GM23338 (cell line): ENCODE data around the gene CENPO. TPM values are rescaled to one million over a fixed set of nuclear protein-coding genes. Genes with fewer than 3 reads are reported as not detected.

ENCODE experiments used
- ATAC-seq: fragments of 200-7000 bp; cut with Tn5 transposase; 3 replicates; pipeline ENCODE4 v1.9.1; 2020
- DNase-seq: peaks from one replicate; pipeline ENCODE4 v3.0.0-alpha.2; 2015; ENCODE audit warnings: low spot score
- H2AFZ ChIP-seq: fragments of 200-600 bp; sonication (generic); 2 replicates; pipeline ENCODE4 v1.8.0; 2016; ENCODE audit warnings: antibody characterized with exemption, mild to moderate bottlenecking, moderate library complexity
- H3F3A ChIP-seq: fragments of 200-600 bp; sonication (generic); replicated peaks from 2 replicates; pipeline ENCODE4 v1.8.0; 2017; ENCODE audit warnings: antibody characterized with exemption, mixed run types, low read depth
- H3K27ac ChIP-seq: fragments of 200-600 bp; sonication (generic); 2 replicates; pipeline ENCODE4 v1.6.1; 2016; ENCODE audit warnings: low read depth
- H3K27me3 ChIP-seq: fragments of 200-600 bp; sonication (generic); 2 replicates; pipeline ENCODE4 v1.8.0; 2016; ENCODE audit warnings: mild to moderate bottlenecking, mixed run types, moderate library complexity; ENCODE audit not compliant: insufficient read depth
- H3K36me3 ChIP-seq: fragments of 200-600 bp; sonication (generic); 2 replicates; pipeline ENCODE4 v1.8.0; 2016; ENCODE audit warnings: mild to moderate bottlenecking; ENCODE audit not compliant: insufficient read depth
- H3K4me1 ChIP-seq: fragments of 200-600 bp; sonication (generic); 2 replicates; pipeline ENCODE4 v1.8.0; 2016; ENCODE audit warnings: mild to moderate bottlenecking, moderate library complexity; ENCODE audit not compliant: insufficient read depth
- H3K4me2 ChIP-seq: fragments of 200-600 bp; sonication (generic); 2 replicates; pipeline ENCODE4 v1.7.1; 2017; ENCODE audit warnings: mixed run types
- H3K4me3 ChIP-seq: fragments of 200-600 bp; sonication (generic); 2 replicates; pipeline ENCODE4 v1.6.1; 2016; ENCODE audit warnings: mixed run types
- H3K79me2 ChIP-seq: fragments of 200-600 bp; sonication (generic); replicated peaks from 2 replicates; pipeline ENCODE4 v1.8.0; 2017; ENCODE audit warnings: mild to moderate bottlenecking; ENCODE audit not compliant: insufficient read depth
- H3K9me2 ChIP-seq: fragments of 200-600 bp; sonication (generic); 2 replicates; pipeline ENCODE4 v1.8.0; 2017; ENCODE audit not compliant: insufficient read depth
- H4K20me1 ChIP-seq: fragments of 200-600 bp; sonication (generic); replicated peaks from 2 replicates; pipeline ENCODE4 v1.8.0; 2017; ENCODE audit warnings: mild to moderate bottlenecking; ENCODE audit not compliant: insufficient read depth
- H3K27ac Mint-ChIP-seq: 2 replicates; pipeline ENCODE4 v1.8.0; 2020; ENCODE audit warnings: inconsistent platforms, mild to moderate bottlenecking, moderate library complexity, mixed read lengths
- H3K27me3 Mint-ChIP-seq: 3 replicates; pipeline ENCODE4 v1.8.0; 2022; ENCODE audit warnings: low read depth, mild to moderate bottlenecking, moderate library complexity, mixed read lengths, inconsistent platforms; ENCODE audit not compliant: insufficient read depth, poor library complexity
- H3K36me3 Mint-ChIP-seq: 3 replicates; pipeline ENCODE4 v1.8.0; 2021; ENCODE audit warnings: low read depth, mild to moderate bottlenecking, inconsistent platforms, moderate library complexity, mixed read lengths
- H3K4me1 Mint-ChIP-seq: 3 replicates; pipeline ENCODE4 v1.8.0; 2020; ENCODE audit warnings: mild to moderate bottlenecking, inconsistent platforms, mixed read lengths
- H3K4me3 Mint-ChIP-seq: 3 replicates; pipeline ENCODE4 v1.8.0; 2021; ENCODE audit warnings: moderate library complexity, mild to moderate bottlenecking, inconsistent platforms, mixed read lengths
- H3K9me3 Mint-ChIP-seq: 3 replicates; pipeline ENCODE4 v1.8.0; 2020; ENCODE audit warnings: moderate library complexity, mild to moderate bottlenecking, inconsistent platforms, mixed read lengths
- CREB1 ChIP-seq: fragments of 250-450 bp; sonication (Bioruptor Pico); IDR thresholded peaks from 2 replicates; pipeline ENCODE4 v1.5.0; 2020; ENCODE audit warnings: low read depth, mild to moderate bottlenecking, moderate library complexity
- EZH2 ChIP-seq: fragments of 200-600 bp; sonication (generic); IDR thresholded peaks from one replicate; pipeline ENCODE4 v1.8.0; 2017; ENCODE audit warnings: antibody characterized with exemption, mild to moderate bottlenecking, low read depth; ENCODE audit not compliant: unreplicated experiment
- EZH2phosphoT487 ChIP-seq: fragments of 200-600 bp; sonication (generic); IDR thresholded peaks from one replicate; pipeline ENCODE4 v1.8.1; 2018; ENCODE audit warnings: antibody characterized with exemption; ENCODE audit not compliant: unreplicated experiment
- NANOG ChIP-seq: IDR thresholded peaks from 2 replicates; pipeline ENCODE4 v1.6.1; 2016; ENCODE audit warnings: antibody characterized with exemption, borderline replicate concordance
- STAT1 ChIP-seq: IDR thresholded peaks from one replicate; pipeline ENCODE4 v1.6.1; 2016; ENCODE audit warnings: antibody characterized with exemption; ENCODE audit not compliant: unreplicated experiment
- ZNF114 ChIP-seq: fragments of 250-450 bp; sonication (Bioruptor Pico); IDR thresholded peaks from 2 replicates; pipeline ENCODE4 v1.5.0; 2020; ENCODE audit warnings: mild to moderate bottlenecking, moderate library complexity
- polyA plus RNA-seq: library from polyadenylated mRNA; unstranded; fragments of >200 nt; fragmentation: Nextera tagmentation; extraction: Ambion mirVana; gene quantifications from 2 replicates; pipeline ENCODE4 v1.2.1, GENCODE V29; 2016
- total RNA-seq: library from RNA; depleted of rRNA; stranded (reverse); fragments of >200 nt; shearing (Covaris generic); gene quantifications from 2 replicates; pipeline ENCODE4 v1.2.3, GENCODE V29; 2014
- TF ChIP-seq, protein P1 (sequence below): fragments of 250-450 bp; sonication (Bioruptor Pico); IDR thresholded peaks from 2 replicates; pipeline ENCODE4 v1.5.0; 2020; ENCODE audit warnings: mild to moderate bottlenecking, moderate library complexity
- TF ChIP-seq, protein P2 (sequence below): IDR thresholded peaks from one replicate; pipeline ENCODE4 v1.6.1; 2018; ENCODE audit warnings: antibody characterized with exemption; ENCODE audit not compliant: unreplicated experiment
- TF ChIP-seq, protein P3 (sequence below), 2 experiments: fragments of 200-600 bp in 1 of 2; sonication (generic) in 1 of 2; conservative IDR thresholded peaks; 2 replicates each; pipeline versions ENCODE4 v1.5.1 to v1.6.1; 2016 to 2017; ENCODE audit warnings: antibody characterized with exemption in 2 of 2, low read depth in 2 of 2, mild to moderate bottlenecking in 2 of 2, moderate library complexity in 1 of 2

The CENPO gene
- total and polyA plus RNA-seq, 2 experiments from 2014 or later: 27.0 to 44.7 TPM

DNA sequence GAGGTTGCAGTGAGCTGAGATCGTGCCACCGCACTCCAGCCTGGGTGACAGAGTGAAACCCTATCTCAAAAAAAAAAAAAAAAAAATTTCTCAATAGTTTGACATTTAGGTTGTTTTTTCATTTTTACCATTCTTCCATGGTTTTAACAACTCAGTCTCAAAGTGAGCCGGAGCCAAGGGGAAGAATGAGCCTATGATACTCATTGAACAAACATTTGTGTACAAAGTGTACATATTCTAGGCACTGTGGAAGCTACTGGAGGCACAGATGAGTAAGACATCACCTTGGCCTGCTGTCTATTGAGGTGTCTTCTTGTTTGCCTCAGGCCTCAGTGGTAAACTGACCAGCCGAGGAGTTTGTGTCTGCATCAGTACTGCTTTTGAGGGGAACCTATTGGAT is 21.9 kb downstream of the CENPO start:
- H3K27me3 ChIP-seq: no peaks in the 10 kb centered on the region
- peaks cover 35% of the 10 kb centered on the region; the same call in 1 of the 2 replicates for H3K36me3 ChIP-seq
- ATAC-seq (no peak), DNase-seq (no peak)
- H3K4me1 Mint-ChIP-seq: peaks cover 4% of the 10 kb centered on the region; the same call in 2 of the 3 replicates
- no peak overlapping the region for H3K27ac Mint-ChIP-seq
- no peak overlapping the region for H3K4me3 Mint-ChIP-seq
- no peaks in the 10 kb centered on the region for H3K9me3 Mint-ChIP-seq
- H3F3A ChIP-seq: 0 out of 2 replicates have a peak, but pooled peaks cover 13% of the 10 kb centered on the region
- no peak overlapping the region for H2AFZ ChIP-seq
- H3K4me1 ChIP-seq: no peaks in the 10 kb centered on the region
- peaks cover 3% of the 10 kb centered on the region for H3K27me3 Mint-ChIP-seq
- H3K27ac ChIP-seq: no peak overlapping the region
- H3K36me3 Mint-ChIP-seq: peaks cover 70% of the 10 kb centered on the region
- H3K9me2 ChIP-seq: no peaks in the 10 kb centered on the region
- H3K4me3 ChIP-seq: no peak overlapping the region
- peaks cover 51% of the 10 kb centered on the region for H3K79me2 ChIP-seq
- peaks cover 21% of the 10 kb centered on the region for H4K20me1 ChIP-seq
- no peak for TF ChIP-seq STAT1
- TF ChIP-seq NANOG: no peak
- no peak for TF ChIP-seq EZH2phosphoT487
- no peak overlapping the region for H3K4me2 ChIP-seq

DNA sequence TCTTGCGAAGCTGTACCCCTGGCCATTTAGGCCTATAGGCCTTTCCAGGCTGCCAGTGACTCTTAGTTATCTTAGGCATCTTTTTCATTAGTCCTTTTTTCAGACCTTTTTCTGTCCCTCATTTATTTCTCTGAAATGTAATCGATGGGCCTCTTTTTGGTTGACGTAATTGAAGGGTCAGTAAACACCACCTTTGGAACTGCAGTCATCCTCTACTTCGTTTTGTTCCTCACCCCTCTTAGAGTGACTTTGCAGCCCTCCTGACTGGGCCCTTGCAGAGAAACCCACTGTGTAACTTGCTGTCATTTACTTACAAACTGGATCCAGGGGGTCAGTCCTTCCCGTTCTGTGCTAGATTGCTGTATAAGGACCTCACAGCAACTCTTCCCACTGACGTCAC is 23.2 kb downstream of the CENPO start:
- Mint-ChIP-seq H3K36me3 (peaks cover 83% of the 10 kb centered on the region), H3K27me3 (peaks cover 9% of the 10 kb centered on the region), H3K9me3 (no peaks in the 10 kb centered on the region), H3K4me1 (peaks cover 14% of the 10 kb centered on the region), H3K4me3 (no peak overlapping the region), H3K27ac (peak overlapping the region; percentile 75; the same call in 1 of the 2 replicates)
- peaks cover 23% of the 10 kb centered on the region for H4K20me1 ChIP-seq
- H3K79me2 ChIP-seq: peaks cover 39% of the 10 kb centered on the region
- DNase-seq: no peak
- H3K27me3 ChIP-seq: no peaks in the 10 kb centered on the region
- no peaks in the 10 kb centered on the region for H3K9me2 ChIP-seq
- H3F3A ChIP-seq: peaks cover 18% of the 10 kb centered on the region; the same call in 1 of the 2 replicates
- no peak for ATAC-seq
- no peak overlapping the region for H2AFZ ChIP-seq
- 0 out of 2 replicates have a peak overlapping the region, but pooled peaks have one; percentile 19 for H3K27ac ChIP-seq
- no peak overlapping the region for H3K4me2 ChIP-seq
- H3K36me3 ChIP-seq: peaks cover 35% of the 10 kb centered on the region; the same call in 1 of the 2 replicates
- peaks cover 9% of the 10 kb centered on the region; the same call in 1 of the 2 replicates for H3K4me1 ChIP-seq
- H3K4me3 ChIP-seq: no peak overlapping the region
- no peak for TF ChIP-seq ZNF114 (CRISPR knock-in tag)
- TF ChIP-seq, protein P1, sequence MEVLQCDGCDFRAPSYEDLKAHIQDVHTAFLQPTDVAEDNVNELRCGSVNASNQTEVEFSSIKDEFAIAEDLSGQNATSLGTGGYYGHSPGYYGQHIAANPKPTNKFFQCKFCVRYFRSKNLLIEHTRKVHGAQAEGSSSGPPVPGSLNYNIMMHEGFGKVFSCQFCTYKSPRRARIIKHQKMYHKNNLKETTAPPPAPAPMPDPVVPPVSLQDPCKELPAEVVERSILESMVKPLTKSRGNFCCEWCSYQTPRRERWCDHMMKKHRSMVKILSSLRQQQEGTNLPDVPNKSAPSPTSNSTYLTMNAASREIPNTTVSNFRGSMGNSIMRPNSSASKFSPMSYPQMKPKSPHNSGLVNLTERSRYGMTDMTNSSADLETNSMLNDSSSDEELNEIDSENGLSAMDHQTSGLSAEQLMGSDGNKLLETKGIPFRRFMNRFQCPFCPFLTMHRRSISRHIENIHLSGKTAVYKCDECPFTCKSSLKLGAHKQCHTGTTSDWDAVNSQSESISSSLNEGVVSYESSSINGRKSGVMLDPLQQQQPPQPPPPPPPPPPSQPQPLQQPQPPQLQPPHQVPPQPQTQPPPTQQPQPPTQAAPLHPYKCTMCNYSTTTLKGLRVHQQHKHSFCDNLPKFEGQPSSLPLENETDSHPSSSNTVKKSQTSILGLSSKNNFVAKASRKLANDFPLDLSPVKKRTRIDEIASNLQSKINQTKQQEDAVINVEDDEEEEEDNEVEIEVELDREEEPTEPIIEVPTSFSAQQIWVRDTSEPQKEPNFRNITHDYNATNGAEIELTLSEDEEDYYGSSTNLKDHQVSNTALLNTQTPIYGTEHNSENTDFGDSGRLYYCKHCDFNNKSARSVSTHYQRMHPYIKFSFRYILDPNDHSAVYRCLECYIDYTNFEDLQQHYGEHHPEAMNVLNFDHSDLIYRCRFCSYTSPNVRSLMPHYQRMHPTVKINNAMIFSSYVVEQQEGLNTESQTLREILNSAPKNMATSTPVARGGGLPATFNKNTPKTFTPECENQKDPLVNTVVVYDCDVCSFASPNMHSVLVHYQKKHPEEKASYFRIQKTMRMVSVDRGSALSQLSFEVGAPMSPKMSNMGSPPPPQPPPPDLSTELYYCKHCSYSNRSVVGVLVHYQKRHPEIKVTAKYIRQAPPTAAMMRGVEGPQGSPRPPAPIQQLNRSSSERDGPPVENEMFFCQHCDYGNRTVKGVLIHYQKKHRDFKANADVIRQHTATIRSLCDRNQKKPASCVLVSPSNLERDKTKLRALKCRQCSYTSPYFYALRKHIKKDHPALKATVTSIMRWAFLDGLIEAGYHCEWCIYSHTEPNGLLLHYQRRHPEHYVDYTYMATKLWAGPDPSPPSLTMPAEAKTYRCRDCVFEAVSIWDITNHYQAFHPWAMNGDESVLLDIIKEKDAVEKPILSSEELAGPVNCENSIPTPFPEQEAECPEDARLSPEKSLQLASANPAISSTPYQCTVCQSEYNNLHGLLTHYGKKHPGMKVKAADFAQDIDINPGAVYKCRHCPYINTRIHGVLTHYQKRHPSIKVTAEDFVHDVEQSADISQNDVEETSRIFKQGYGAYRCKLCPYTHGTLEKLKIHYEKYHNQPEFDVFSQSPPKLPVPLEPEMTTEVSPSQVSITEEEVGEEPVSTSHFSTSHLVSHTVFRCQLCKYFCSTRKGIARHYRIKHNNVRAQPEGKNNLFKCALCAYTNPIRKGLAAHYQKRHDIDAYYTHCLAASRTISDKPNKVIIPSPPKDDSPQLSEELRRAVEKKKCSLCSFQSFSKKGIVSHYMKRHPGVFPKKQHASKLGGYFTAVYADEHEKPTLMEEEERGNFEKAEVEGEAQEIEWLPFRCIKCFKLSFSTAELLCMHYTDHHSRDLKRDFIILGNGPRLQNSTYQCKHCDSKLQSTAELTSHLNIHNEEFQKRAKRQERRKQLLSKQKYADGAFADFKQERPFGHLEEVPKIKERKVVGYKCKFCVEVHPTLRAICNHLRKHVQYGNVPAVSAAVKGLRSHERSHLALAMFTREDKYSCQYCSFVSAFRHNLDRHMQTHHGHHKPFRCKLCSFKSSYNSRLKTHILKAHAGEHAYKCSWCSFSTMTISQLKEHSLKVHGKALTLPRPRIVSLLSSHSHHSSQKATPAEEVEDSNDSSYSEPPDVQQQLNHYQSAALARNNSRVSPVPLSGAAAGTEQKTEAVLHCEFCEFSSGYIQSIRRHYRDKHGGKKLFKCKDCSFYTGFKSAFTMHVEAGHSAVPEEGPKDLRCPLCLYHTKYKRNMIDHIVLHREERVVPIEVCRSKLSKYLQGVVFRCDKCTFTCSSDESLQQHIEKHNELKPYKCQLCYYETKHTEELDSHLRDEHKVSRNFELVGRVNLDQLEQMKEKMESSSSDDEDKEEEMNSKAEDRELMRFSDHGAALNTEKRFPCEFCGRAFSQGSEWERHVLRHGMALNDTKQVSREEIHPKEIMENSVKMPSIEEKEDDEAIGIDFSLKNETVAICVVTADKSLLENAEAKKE: no peak
- TF ChIP-seq CREB1 (CRISPR knock-in tag): no peak
- no peak for TF ChIP-seq STAT1
- no peak for TF ChIP-seq EZH2
- TF ChIP-seq, protein P2, sequence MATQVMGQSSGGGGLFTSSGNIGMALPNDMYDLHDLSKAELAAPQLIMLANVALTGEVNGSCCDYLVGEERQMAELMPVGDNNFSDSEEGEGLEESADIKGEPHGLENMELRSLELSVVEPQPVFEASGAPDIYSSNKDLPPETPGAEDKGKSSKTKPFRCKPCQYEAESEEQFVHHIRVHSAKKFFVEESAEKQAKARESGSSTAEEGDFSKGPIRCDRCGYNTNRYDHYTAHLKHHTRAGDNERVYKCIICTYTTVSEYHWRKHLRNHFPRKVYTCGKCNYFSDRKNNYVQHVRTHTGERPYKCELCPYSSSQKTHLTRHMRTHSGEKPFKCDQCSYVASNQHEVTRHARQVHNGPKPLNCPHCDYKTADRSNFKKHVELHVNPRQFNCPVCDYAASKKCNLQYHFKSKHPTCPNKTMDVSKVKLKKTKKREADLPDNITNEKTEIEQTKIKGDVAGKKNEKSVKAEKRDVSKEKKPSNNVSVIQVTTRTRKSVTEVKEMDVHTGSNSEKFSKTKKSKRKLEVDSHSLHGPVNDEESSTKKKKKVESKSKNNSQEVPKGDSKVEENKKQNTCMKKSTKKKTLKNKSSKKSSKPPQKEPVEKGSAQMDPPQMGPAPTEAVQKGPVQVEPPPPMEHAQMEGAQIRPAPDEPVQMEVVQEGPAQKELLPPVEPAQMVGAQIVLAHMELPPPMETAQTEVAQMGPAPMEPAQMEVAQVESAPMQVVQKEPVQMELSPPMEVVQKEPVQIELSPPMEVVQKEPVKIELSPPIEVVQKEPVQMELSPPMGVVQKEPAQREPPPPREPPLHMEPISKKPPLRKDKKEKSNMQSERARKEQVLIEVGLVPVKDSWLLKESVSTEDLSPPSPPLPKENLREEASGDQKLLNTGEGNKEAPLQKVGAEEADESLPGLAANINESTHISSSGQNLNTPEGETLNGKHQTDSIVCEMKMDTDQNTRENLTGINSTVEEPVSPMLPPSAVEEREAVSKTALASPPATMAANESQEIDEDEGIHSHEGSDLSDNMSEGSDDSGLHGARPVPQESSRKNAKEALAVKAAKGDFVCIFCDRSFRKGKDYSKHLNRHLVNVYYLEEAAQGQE: no peak
- TF ChIP-seq, protein P3, sequence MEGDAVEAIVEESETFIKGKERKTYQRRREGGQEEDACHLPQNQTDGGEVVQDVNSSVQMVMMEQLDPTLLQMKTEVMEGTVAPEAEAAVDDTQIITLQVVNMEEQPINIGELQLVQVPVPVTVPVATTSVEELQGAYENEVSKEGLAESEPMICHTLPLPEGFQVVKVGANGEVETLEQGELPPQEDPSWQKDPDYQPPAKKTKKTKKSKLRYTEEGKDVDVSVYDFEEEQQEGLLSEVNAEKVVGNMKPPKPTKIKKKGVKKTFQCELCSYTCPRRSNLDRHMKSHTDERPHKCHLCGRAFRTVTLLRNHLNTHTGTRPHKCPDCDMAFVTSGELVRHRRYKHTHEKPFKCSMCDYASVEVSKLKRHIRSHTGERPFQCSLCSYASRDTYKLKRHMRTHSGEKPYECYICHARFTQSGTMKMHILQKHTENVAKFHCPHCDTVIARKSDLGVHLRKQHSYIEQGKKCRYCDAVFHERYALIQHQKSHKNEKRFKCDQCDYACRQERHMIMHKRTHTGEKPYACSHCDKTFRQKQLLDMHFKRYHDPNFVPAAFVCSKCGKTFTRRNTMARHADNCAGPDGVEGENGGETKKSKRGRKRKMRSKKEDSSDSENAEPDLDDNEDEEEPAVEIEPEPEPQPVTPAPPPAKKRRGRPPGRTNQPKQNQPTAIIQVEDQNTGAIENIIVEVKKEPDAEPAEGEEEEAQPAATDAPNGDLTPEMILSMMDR (conservative IDR thresholded peaks at IDR 0.05; ENCODE audit: low read depth in 2 of 2): no peak
